Motor neuron (in vitro differentiated cells): Measurements from ENCODE around the gene SERPINE2. TPM values are rescaled to one million over a fixed set of nuclear protein-coding genes. Genes with fewer than 3 reads are reported as not detected.

Experiments used
- ATAC-seq, 8 experiments: fragments of 200-7000 bp; cut with Tn5 transposase; replicated peaks in 6 of 8; 2 replicates each; pipeline ENCODE4 v1.8.0; 2021; ENCODE audit warnings: mild to moderate bottlenecking in 8 of 8, moderate library complexity in 8 of 8
- H3K27ac ChIP-seq, 2 donors: fragments of 250-450 bp; sonication (Bioruptor Pico); 2 replicates each; pipeline ENCODE4 v1.9.0; 2021; ENCODE audit warnings: antibody characterized with exemption in 2 of 2, mild to moderate bottlenecking in 2 of 2, moderate library complexity in 1 of 2
- H3K4me1 ChIP-seq, 2 donors: fragments of 250-450 bp; sonication (Bioruptor Pico); replicated peaks in 1 of 2; 2 replicates each; pipeline ENCODE4 v1.6.1; 2021; ENCODE audit warnings: antibody characterized with exemption in 2 of 2, mild to moderate bottlenecking in 2 of 2, moderate library complexity in 1 of 2
- H3K4me3 ChIP-seq, 5 donors: fragments of 250-450 bp; sonication (Bioruptor Pico); 2 replicates each; pipeline ENCODE4 v1.9.0; 2021; ENCODE audit warnings: antibody characterized with exemption in 5 of 5, mild to moderate bottlenecking in 5 of 5, moderate library complexity in 4 of 5
- WGBS, 10 experiments: fragments of 450-650 bp; shearing (Covaris generic); methylation state at CpG; one replicate each; pipeline ENCODE4 v1.0.0; 2022; 5-methylcytosine and 5-hydroxymethylcytosine counted together
- in situ Hi-C, 9 experiments: fragments of 400-800 bp; cut with MboI; loops; one replicate each; pipeline ENCODE4 v1.15.0; 2021; ENCODE audit warnings: low sequenced_read_pairs in 9 of 9, low pct_unique_long_range_greater_than_20kb in 2 of 9; ENCODE audit not compliant: unreplicated experiment in 9 of 9
- total RNA-seq, 8 experiments: library from RNA; unstranded; fragments of 300-600 nt; gene quantifications; 2 replicates each; pipeline versions ENCODE4 v1.2.3 to v1.2.4, GENCODE V29; 2022

The SERPINE2 gene
- total RNA-seq, 8 experiments from 2014 or later = 11.9 to 271 (median 53.6) TPM

DNA sequence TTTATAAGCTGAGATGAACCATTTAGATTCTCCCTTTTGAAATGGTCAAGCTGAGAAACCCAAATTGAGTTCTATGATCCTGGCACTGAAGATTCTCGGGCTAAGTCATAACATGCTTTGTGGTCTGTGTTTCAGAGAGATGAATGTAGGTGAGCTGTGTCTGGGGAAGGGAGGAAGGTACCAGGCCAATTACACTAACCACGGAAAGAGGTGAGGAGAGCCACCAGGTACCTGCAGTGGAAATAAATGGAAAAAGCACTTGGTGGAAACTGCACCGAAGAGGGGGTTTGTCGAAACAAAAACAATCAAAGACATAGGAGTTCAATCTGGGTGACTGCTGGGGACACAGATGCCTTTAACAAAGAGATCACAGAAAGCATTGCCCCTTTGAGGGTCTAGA, 82.8 kb downstream of the SERPINE2 start:
- Histone ChIP-seq H3K4me1 (peaks cover 24 to 36% of the 10 kb centered on the region in 2 donors), H3K27ac (no peak overlapping the region)

DNA sequence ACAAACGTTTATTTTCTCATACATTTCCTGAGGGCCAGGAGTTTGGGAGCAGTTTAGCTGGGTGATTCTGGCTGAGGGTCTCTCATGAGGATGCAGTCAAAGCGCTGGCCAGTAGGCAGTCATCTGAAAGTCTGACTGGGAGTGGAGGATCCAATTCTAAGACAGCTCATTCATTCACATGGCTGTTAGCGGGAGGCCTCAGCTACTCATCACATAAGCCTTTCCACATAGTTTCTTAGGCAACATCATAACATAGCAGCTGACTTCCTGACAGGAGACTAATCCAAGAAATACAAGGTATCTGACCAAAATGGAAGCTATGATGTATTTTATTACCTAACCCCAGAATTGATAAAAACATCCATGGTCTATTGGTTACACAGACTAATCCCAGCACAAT, 84.7 kb downstream of the SERPINE2 start:
- Histone ChIP-seq H3K4me3 (no peak overlapping the region), H3K4me1 (peaks cover 9 to 17% of the 10 kb centered on the region in 2 donors), H3K27ac (no peak overlapping the region)
- 35 to 83% (median 73%) methylated on average over 1 to 3 of the region's 3 CpGs; no CpG with 5 or more reads in 1 of the 10 experiments for WGBS, 10 experiments
- no peak for ATAC-seq
- in situ Hi-C loops = loop anchor here in 1 of 9 experiments (25.0 kb wide), 1 partner anchor 683 kb away; no protein-coding TSS in a partner anchor

More for the DNA sequence above, 82.8 kb downstream of the SERPINE2 start:
- ATAC-seq = no peak
- H3K4me3 ChIP-seq = no peak overlapping the region
- in situ Hi-C loops = loop anchor here in 1 of 9 experiments (25.0 kb wide), 1 partner anchor 681 kb away; no protein-coding TSS in a partner anchor
- 62 to 97% (median 82%) methylated on average over 2 to 4 of the region's 4 CpGs; no CpG with 5 or more reads in 3 of the 10 experiments for WGBS, 10 experiments

- Histone ChIP-seq H3K4me3 (no peak overlapping the region), H3K4me1 (peaks cover 3 to 4% of the 10 kb centered on the region in 2 donors), H3K27ac (no peak overlapping the region)
- peak in 5 of 8 experiments; percentile 7 to 43 (median 22) for ATAC-seq
- 20 to 95% (median 57%) methylated on average over 1 to 6 of the region's 6 CpGs for WGBS, 10 experiments
- in situ Hi-C loops = loop anchor here in 1 of 9 experiments (25.0 kb wide), 1 partner anchor 685 kb away; no protein-coding TSS in a partner anchor
Observed at GRCh38 chr2:223952280-223952968, 86.7 kb downstream of the SERPINE2 start.

DNA sequence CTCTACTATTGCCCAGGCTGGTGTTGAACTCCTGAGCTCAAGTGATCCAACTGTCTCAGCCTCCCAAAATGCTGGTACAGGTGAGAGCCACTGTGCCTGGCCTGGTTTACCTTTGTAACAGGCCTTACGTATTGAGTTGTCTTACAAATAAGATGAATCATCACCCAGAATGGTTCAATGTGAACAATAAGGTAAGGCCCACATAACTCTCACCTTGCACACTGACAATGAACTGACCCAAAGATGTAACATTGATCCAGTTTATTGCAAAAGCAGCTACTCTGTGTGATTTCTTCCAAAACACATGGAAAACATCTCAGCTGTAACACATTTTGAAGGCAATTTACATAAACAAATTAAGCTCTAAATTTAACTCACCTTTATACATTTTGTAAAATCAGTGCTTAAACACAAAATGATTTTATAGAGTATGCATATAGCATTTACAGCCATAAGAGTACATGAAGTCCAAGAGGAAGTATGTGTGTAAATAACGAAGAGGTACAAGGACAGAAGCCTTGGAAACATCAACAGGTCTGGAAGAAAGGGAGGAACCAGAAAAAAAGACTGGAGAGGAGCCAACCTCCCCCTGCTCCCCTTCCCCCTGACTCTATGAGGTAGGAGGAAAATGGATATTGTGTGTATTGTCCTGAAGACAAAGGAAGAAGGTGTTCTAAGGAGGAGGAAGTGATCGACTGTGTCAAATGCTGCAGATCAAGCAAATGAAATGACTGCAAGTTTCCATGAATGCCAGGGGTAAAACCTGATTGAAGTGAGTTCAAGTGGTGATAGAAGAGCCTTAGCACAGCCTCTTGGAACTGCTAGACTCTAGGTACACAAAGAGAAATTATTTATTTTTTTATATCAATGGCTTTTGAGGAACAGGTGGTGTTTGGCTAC, 88.4 kb downstream of the SERPINE2 start:
- peaks cover 3 to 4% of the 10 kb centered on the region in 2 donors for H3K4me1 ChIP-seq
- in situ Hi-C loops = loop anchor here in 1 of 9 experiments (25.0 kb wide), 1 partner anchor 687 kb away; no protein-coding TSS in a partner anchor
- H3K27ac ChIP-seq = no peak overlapping the region

GRCh38 chr2:223949241-223949840, 89.7 kb downstream of the SERPINE2 start:
- WGBS, 10 experiments = 61 to 100% (median 95%) methylated on average over 1 to 3 of the region's 3 CpGs; no CpG with 5 or more reads in 2 of the 10 experiments
- no peak for ATAC-seq
- no peak overlapping the region for H3K4me3 ChIP-seq
- peaks cover 3 to 4% of the 10 kb centered on the region in 2 donors for H3K4me1 ChIP-seq
- in situ Hi-C loops = no loop called here
- no peak overlapping the region for H3K27ac ChIP-seq

More for the DNA sequence above, 88.4 kb downstream of the SERPINE2 start:
- 40 to 100% (median 83%) methylated on average over 1 to 3 of the region's 3 CpGs for WGBS, 10 experiments
- no peak overlapping the region for H3K4me3 ChIP-seq
- ATAC-seq = no peak

GRCh38 chr2:223947711-223948205, 91.3 kb downstream of the SERPINE2 start:
- in situ Hi-C loops = no loop called here
- Histone ChIP-seq H3K4me3 (no peak overlapping the region), H3K4me1 (peaks cover 10% of the 10 kb centered on the region in 2 donors), H3K27ac (no peak overlapping the region)
- ATAC-seq = peak in 1 of 8 experiments; percentile 7
- 21 to 60% (median 47%) methylated on average over 1 to 5 of the region's 5 CpGs; no CpG with 5 or more reads in 2 of the 10 experiments for WGBS, 10 experiments

GRCh38 chr2:223945755-223946154, 93.3 kb downstream of the SERPINE2 start:
- in situ Hi-C loops = no loop called here
- no peak overlapping the region for H3K27ac ChIP-seq
- ATAC-seq = no peak
- H3K4me1 ChIP-seq = peaks cover 6 to 7% of the 10 kb centered on the region in 2 donors
- peak overlapping the region in 2 of 5 donors; percentile 71 to 86 for H3K4me3 ChIP-seq
- 46 to 91% (median 85%) methylated on average over 2 to 4 of the region's 4 CpGs; no CpG with 5 or more reads in 6 of the 10 experiments for WGBS, 10 experiments

GRCh38 chr2:223944703-223945531, 94.2 kb downstream of the SERPINE2 start, which contains the start of gene WDFY1:
WDFY1 (minus strand) TSS chr2:223945335; CDS start chr2:223945284, 51 bp downstream.
- in situ Hi-C loops = no loop called here
- peak; percentile 88 to 98 (median 96) for ATAC-seq
- H3K27ac ChIP-seq = peak within 1 kb of the TSS; percentile 73 to 80
- H3K4me3 ChIP-seq = peak within 1 kb of the TSS; percentile 71 to 96 (median 88)
- H3K4me1 ChIP-seq = peaks cover 6 to 7% of the 10 kb centered on the region in 2 donors
- 0 to 1% (median 0%) methylated on average over 1 to 27 of the region's 87 CpGs; no CpG with 5 or more reads in 5 of the 10 experiments for WGBS, 10 experiments

- in situ Hi-C loops = no loop called here
- Histone ChIP-seq H3K4me1 (peaks cover 6 to 7% of the 10 kb centered on the region in 2 donors), H3K4me3 (peak overlapping the region; percentile 71 to 96 (median 88)), H3K27ac (no peak overlapping the region)
- peak; percentile 23 to 70 (median 58) for ATAC-seq
- 0 to 30% (median 0%) methylated on average over 1 to 11 of the region's 46 CpGs; no CpG with 5 or more reads in 1 of the 10 experiments for WGBS, 10 experiments
Observed at GRCh38 chr2:223944166-223944702, 94.9 kb downstream of the SERPINE2 start.

- ATAC-seq = no peak
- WGBS, 10 experiments = 0 to 50% (median 30%) methylated on average over 2 to 7 of the region's 7 CpGs
- Histone ChIP-seq H3K4me3 (peak overlapping the region; percentile 71 to 96 (median 88)), H3K27ac (no peak overlapping the region), H3K4me1 (peaks cover 6 to 7% of the 10 kb centered on the region in 2 donors)
- in situ Hi-C loops = no loop called here
Observed at GRCh38 chr2:223943561-223944008, 95.5 kb downstream of the SERPINE2 start.

GRCh38 chr2:223943135-223943534, 96.0 kb downstream of the SERPINE2 start:
- Histone ChIP-seq H3K4me3 (peak overlapping the region in 1 of 5 donors; percentile 71), H3K4me1 (peaks cover 6 to 7% of the 10 kb centered on the region in 2 donors), H3K27ac (no peak overlapping the region)
- no peak for ATAC-seq
- in situ Hi-C loops = no loop called here
- 60 to 100% (median 83%) methylated on average over 1 of the region's 1 CpG; no CpG with 5 or more reads in 5 of the 10 experiments for WGBS, 10 experiments
